OCI-LY7 (cell line): ENCODE results near the gene TP63.

Experiments
- CTCF ChIP-seq: fragments of 200-600 bp; sonication (generic); conservative IDR thresholded peaks from 2 replicates; pipeline ENCODE4 v1.5.1; 2014; ENCODE audit warnings: mild to moderate bottlenecking, antibody characterized with exemption, low read length, moderate library complexity, mixed read lengths
- EZH2phosphoT487 ChIP-seq: fragments of 200-600 bp; sonication (generic); IDR thresholded peaks from 2 replicates; pipeline ENCODE4 v1.6.1; 2018; ENCODE audit warnings: low read depth, borderline replicate concordance, mild to moderate bottlenecking, mixed run types, antibody characterized with exemption, low read length, moderate library complexity, mixed read lengths

DNA sequence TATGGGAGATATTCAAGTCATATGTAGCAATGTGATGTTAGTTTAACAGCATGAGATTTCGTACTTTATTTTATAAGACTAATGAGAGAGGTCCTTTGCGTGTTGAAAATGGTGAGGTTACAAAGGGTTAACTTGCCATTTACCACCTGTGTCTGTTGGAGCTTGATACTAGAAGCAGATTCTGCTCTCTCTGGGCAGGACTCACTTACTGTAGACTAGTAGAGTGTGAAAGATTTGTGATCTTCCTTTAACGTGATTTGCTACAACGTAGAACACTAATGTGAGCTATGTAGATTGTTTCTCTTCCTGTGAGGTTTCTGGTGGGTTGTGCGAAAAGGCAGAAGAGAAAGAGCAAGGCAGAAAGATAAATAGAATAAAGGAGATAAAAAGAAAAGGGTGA, 1.1 kb downstream of the TP63 start:
- no peak for TF ChIP-seq CTCF
- no peak for TF ChIP-seq EZH2phosphoT487
